A549 (cell line): ENCODE measurements around the gene RABIF. TPM values are rescaled to one million over a fixed set of nuclear protein-coding genes. Genes with fewer than 3 reads are reported as not detected.

Experiments used
- ATAC-seq, 2 experiments: fragments of 200-7000 bp in 1 of 2; fragments of >200 bp in 1 of 2; cut with Nextera tagmentation in 1 of 2; cut with Tn5 transposase in 1 of 2; 3 replicates each; pipeline versions ENCODE4 v1.8.0 to v1.9.1; 2018 to 2020; ENCODE audit warnings: mild to moderate bottlenecking in 1 of 2, moderate library complexity in 1 of 2
- CTCF ChIA-PET: fragments of 300-600 bp; sonication (Branson Sonifier 250); formaldehyde crosslinking; extraction: SDS; loops from one replicate; lab custom pipeline; 2021; ENCODE audit warnings: antibody characterized with exemption, inconsistent platforms; lab: Yijun Ruan, JAX
- POLR2A ChIA-PET: fragments of 350-600 bp; formaldehyde crosslinking; extraction: SDS; loops from one replicate; lab custom pipeline; 2021; ENCODE audit warnings: antibody characterized with exemption, inconsistent platforms; lab: Yijun Ruan, JAX
- DNase-seq, 2 experiments: peaks; one replicate each; pipeline versions ENCODE4 v3.0.0 to v3.0.0-alpha.2; 2011 to 2016; ENCODE audit warnings: low read depth in 1 of 2, low spot score in 1 of 2
- FAIRE-seq: peaks from 2 replicates; lab custom pipeline; 2011; peaks lifted over from hg19 to GRCh38; lab: Jason Lieb, UNC
- H3K27ac ChIP-seq, 2 experiments: fragments of >200 bp; sonication (Bioruptor Twin); formaldehyde crosslinking; 3 replicates each; pipeline ENCODE4 v1.5.1; 2016 to 2017
- H3K4me1 ChIP-seq: fragments of >200 bp; sonication (Bioruptor Twin); formaldehyde crosslinking; 3 replicates; pipeline ENCODE4 v1.6.1; 2016
- H3K4me2 ChIP-seq: fragments of >200 bp; sonication (Bioruptor Twin); formaldehyde crosslinking; 3 replicates; pipeline ENCODE4 v1.6.1; 2016
- H3K4me3 ChIP-seq: fragments of >200 bp; sonication (Bioruptor Twin); formaldehyde crosslinking; 3 replicates; pipeline ENCODE4 v1.5.1; 2016
- H3K9me3 ChIP-seq: fragments of >200 bp; sonication (Bioruptor Twin); formaldehyde crosslinking; 3 replicates; pipeline ENCODE4 v1.6.1; 2016
- EHMT2 ChIP-seq: fragments of 200-600 bp; sonication (generic); IDR thresholded peaks from 2 replicates; pipeline ENCODE4 v1.6.1; 2016; ENCODE audit warnings: antibody characterized with exemption, low read depth, mild to moderate bottlenecking, moderate library complexity
- ESRRA ChIP-seq: fragments of 150-350 bp; IDR thresholded peaks from 2 replicates; pipeline ENCODE4 v1.6.1; 2014; ENCODE audit warnings: mild to moderate bottlenecking, low read length, borderline replicate concordance
- FOXS1 ChIP-seq: fragments of 250-450 bp; sonication (Bioruptor Pico); IDR thresholded peaks from 2 replicates; pipeline ENCODE4 v1.5.0; 2020; ENCODE audit warnings: mild to moderate bottlenecking, moderate library complexity
- HEYL ChIP-seq: fragments of 250-450 bp; sonication (Bioruptor Pico); IDR thresholded peaks from 2 replicates; pipeline ENCODE4 v1.8.0; 2021; ENCODE audit warnings: mild to moderate bottlenecking, moderate library complexity
- HOXB5 ChIP-seq: fragments of 250-450 bp; sonication (Bioruptor Pico); IDR thresholded peaks from 2 replicates; pipeline ENCODE4 v1.5.0; 2020; ENCODE audit warnings: mild to moderate bottlenecking, moderate library complexity
- KDM1A ChIP-seq: fragments of 200-600 bp; sonication (generic); IDR thresholded peaks from 2 replicates; pipeline ENCODE4 v1.6.1; 2016; ENCODE audit warnings: low read depth, mild to moderate bottlenecking
- POLR2AphosphoS2 ChIP-seq: conservative IDR thresholded peaks from 2 replicates; pipeline ENCODE4 v1.6.1; 2012; ENCODE audit warnings: low read length, improper control_type of control experiment, inconsistent platforms
- RAD21 ChIP-seq, 2 experiments: fragments of >200 bp in 1 of 2; sonication (Bioruptor Twin) in 1 of 2; formaldehyde crosslinking in 1 of 2; IDR thresholded peaks in 1 of 2; conservative IDR thresholded peaks in 1 of 2; 2 replicates in 1 of 2; 3 replicates in 1 of 2; pipeline ENCODE4 v1.6.1; 2012 to 2018; ENCODE audit warnings: inconsistent platforms in 1 of 2
- RNF2 ChIP-seq: fragments of 200-600 bp; sonication (generic); IDR thresholded peaks from 2 replicates; pipeline ENCODE4 v1.6.1; 2016; ENCODE audit warnings: low read depth, mild to moderate bottlenecking, antibody characterized with exemption, moderate library complexity, borderline replicate concordance
- SMC3 ChIP-seq: fragments of >200 bp; sonication (Bioruptor Twin); formaldehyde crosslinking; IDR thresholded peaks from 3 replicates; pipeline ENCODE4 v1.6.1; 2018; ENCODE audit warnings: inconsistent platforms
- TFCP2L1 ChIP-seq: fragments of 250-450 bp; sonication (Bioruptor Pico); IDR thresholded peaks from 2 replicates; pipeline ENCODE4 v1.5.0; 2021; ENCODE audit warnings: mild to moderate bottlenecking
- ZNF302 ChIP-seq: fragments of 250-450 bp; sonication (Bioruptor Pico); IDR thresholded peaks from 2 replicates; pipeline ENCODE4 v1.9.0; 2021; ENCODE audit warnings: inconsistent platforms, mild to moderate bottlenecking, moderate library complexity
- WGBS: methylation state at CpG from one replicate; pipeline ENCODE4 v1.1.6; 2017; ENCODE audit errors: missing lambda C conversion rate; 5-methylcytosine and 5-hydroxymethylcytosine counted together
- polyA plus RNA-seq, 4 experiments: library from polyadenylated mRNA; depleted of rRNA in 3 of 4; stranded (reverse); fragments of >200 nt; fragmentation: RNase III in 1 of 4; extraction: RNeasy Plus Mini Kit Qiagen cat#74134 plus additional on column Dnase treatment in 1 of 4; gene quantifications; 2 replicates in 3 of 4; 3 replicates in 1 of 4; pipeline ENCODE4 v1.2.3, GENCODE V29; 2011 to 2017
- TF ChIP-seq, protein P1 (sequence below): fragments of >200 bp; sonication (Bioruptor Twin); formaldehyde crosslinking; IDR thresholded peaks from 3 replicates; pipeline ENCODE4 v1.5.1; 2016
- TF ChIP-seq, protein P2 (sequence below): IDR thresholded peaks from 2 replicates; pipeline ENCODE4 v1.6.1; 2012
- TF ChIP-seq, protein P3 (sequence below): fragments of >200 bp; sonication (Bioruptor Twin); formaldehyde crosslinking; IDR thresholded peaks from 3 replicates; pipeline ENCODE4 v1.6.1; 2016

RABIF gene
- polyA plus RNA-seq, 2 of the 4 experiments (the other 2 are of a cell fraction), result 16.8 to 22.1 TPM

DNA sequence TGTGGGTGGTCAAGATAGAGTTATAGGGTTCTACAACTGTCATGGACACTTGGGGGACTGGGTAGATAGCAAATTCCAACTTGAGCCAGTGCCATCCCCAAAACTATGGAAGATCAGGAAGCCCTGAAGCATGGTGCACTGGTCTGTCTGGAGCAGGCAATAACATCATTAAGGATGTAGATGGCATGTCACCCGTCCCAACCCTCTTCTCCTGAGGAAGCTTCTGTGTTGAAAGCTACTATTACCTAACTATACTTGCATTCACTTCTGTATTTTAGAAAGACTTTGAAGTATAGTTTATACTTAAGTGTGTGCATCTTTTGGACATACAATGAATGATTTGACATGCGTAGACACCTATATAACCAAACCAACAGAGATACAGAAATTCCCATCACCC is 32.9 kb downstream of the RABIF start:
- no peak for DNase-seq
- no peaks in the 10 kb centered on the region for H3K4me1 ChIP-seq
- no peak overlapping the region for H3K4me2 ChIP-seq
- ChIA-PET CTCF (interaction anchor here (1.3 kb wide), 1 partner anchor 20 kb away, joined by 3 read pairs; no protein-coding TSS in a partner anchor), POLR2A (no interaction called here)
- FAIRE-seq, result no peak
- no peak for TF ChIP-seq POLR2AphosphoS2
- 75% methylated on average over 2 of the region's 2 CpGs for WGBS
- H3K9me3 ChIP-seq, result no peaks in the 10 kb centered on the region
- no peak overlapping the region for H3K27ac ChIP-seq
- ATAC-seq, result no peak
- H3K4me3 ChIP-seq, result no peak overlapping the region

DNA sequence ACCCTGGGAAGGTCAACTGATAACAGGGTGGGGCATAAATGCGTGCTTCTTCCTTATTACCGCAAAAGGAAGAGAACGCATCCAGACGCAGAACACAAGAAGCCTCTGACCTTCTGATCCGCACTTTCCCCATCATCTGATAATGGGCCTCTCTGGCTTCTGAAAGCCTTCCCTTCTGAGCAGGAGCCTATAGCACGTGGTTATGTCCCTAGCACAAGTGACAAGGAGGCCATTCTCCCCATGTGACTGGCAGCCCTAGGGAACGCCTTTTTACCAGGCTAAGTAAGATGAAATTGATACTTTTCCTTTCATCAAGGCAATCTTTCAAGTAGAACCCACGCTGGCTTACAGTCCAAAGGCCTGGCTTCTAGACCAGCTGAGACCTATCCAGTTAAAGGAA is 34.2 kb downstream of the RABIF start:
- ChIA-PET CTCF (interaction anchor here (1.0 to 1.3 kb wide), 4 partner anchors 19 to 145 kb away, joined by 3 to 7 read pairs (median 4); no protein-coding TSS in a partner anchor), POLR2A (interaction anchor here (1.0 kb wide), 1 partner anchor 44 kb away, joined by 4 read pairs; the partner anchor contains the start of gene PCAT6)
- DNase-seq (no peak), FAIRE-seq (no peak), ATAC-seq (no peak)
- Histone ChIP-seq H3K27ac (no peak overlapping the region), H3K4me2 (no peak overlapping the region), H3K4me1 (no peaks in the 10 kb centered on the region), H3K9me3 (no peaks in the 10 kb centered on the region), H3K4me3 (no peak overlapping the region)
- TF ChIP-seq HOXB5 (no peak), FOXS1 (CRISPR knock-in tag) (no peak), TFCP2L1 (no peak), HEYL (CRISPR knock-in tag) (no peak), EHMT2 (no peak), RNF2 (no peak), ESRRA (no peak)
- TF ChIP-seq, protein P1, sequence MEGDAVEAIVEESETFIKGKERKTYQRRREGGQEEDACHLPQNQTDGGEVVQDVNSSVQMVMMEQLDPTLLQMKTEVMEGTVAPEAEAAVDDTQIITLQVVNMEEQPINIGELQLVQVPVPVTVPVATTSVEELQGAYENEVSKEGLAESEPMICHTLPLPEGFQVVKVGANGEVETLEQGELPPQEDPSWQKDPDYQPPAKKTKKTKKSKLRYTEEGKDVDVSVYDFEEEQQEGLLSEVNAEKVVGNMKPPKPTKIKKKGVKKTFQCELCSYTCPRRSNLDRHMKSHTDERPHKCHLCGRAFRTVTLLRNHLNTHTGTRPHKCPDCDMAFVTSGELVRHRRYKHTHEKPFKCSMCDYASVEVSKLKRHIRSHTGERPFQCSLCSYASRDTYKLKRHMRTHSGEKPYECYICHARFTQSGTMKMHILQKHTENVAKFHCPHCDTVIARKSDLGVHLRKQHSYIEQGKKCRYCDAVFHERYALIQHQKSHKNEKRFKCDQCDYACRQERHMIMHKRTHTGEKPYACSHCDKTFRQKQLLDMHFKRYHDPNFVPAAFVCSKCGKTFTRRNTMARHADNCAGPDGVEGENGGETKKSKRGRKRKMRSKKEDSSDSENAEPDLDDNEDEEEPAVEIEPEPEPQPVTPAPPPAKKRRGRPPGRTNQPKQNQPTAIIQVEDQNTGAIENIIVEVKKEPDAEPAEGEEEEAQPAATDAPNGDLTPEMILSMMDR, result no peak
- whole genome bisulfite sequencing, result 72% methylated on average over 8 of the region's 8 CpGs

DNA sequence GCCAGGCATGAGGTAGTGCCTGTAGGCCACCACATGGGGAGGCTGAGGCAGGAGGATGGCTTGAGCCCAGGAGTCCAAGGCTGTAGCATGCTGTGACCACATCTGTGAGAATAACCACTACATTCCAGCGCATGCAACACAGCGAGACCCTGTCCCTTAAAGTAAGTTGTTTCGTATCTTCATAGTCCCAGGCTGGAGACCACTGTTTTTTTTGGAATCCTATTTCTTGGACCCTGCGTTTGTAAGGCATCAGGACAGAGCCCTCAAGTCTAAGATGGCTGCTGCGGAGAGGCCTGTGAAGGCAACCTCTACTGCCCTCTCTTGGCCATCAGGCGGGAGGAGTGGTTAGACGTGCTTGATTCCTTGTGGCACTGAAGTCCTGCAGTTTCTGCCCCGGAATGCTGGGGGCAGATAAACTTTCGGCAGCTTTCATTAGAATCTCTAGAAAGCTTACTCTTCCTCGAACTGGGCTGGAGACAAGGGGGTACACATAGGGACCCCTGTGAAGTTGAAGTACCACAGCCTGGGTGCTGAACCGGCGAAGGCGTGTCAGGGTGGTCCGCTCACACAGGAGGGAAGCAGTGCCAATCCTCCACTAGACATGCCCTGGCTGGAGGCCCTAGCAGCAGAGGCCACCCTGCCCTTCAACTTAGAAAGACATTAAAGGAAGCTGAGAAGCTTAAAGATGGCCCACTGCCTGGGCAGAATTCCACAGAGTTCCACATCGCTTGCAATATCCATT is 36.6 kb downstream of the RABIF start:
- peak; percentile 72 to 85 for DNase-seq
- CTCF ChIA-PET, result interaction anchor here (0.6 to 2.3 kb wide), 15 partner anchors 9 to 161 kb away, joined by 3 to 13 read pairs (median 4); no protein-coding TSS in a partner anchor
- no peak for FAIRE-seq
- H3K9me3 ChIP-seq, result no peaks in the 10 kb centered on the region
- ATAC-seq, result peak; percentile 96 to 99
- TF ChIP-seq, protein P2, sequence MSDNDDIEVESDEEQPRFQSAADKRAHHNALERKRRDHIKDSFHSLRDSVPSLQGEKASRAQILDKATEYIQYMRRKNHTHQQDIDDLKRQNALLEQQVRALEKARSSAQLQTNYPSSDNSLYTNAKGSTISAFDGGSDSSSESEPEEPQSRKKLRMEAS, result peak; percentile 50
- TF ChIP-seq, protein P1, result peak; percentile 57
- TF ChIP-seq RAD21 (conservative IDR thresholded peaks at IDR 0.05 in 1 of 2, IDR thresholded peaks at IDR 0.05 in 1 of 2) (peak; percentile 68 to 82), RNF2 (no peak), KDM1A (no peak), SMC3 (peak; percentile 46; the same call in 2 of the 3 replicates), ZNF302 (no peak)
- TF ChIP-seq, protein P3, sequence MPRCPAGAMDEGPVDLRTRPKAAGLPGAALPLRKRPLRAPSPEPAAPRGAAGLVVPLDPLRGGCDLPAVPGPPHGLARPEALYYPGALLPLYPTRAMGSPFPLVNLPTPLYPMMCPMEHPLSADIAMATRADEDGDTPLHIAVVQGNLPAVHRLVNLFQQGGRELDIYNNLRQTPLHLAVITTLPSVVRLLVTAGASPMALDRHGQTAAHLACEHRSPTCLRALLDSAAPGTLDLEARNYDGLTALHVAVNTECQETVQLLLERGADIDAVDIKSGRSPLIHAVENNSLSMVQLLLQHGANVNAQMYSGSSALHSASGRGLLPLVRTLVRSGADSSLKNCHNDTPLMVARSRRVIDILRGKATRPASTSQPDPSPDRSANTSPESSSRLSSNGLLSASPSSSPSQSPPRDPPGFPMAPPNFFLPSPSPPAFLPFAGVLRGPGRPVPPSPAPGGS, result no peak
- H3K4me1 ChIP-seq, result no peaks in the 10 kb centered on the region
- no peak overlapping the region for H3K4me3 ChIP-seq
- H3K27ac ChIP-seq, result no peak overlapping the region
- POLR2A ChIA-PET, result no interaction called here
- no peak overlapping the region for H3K4me2 ChIP-seq
- 49% methylated on average over 14 of the region's 15 CpGs for WGBS
